NCI-H1092 treated with DMSO at 0.1 percent for 48 hours (cell line): ENCODE results near the gene NMNAT1.
"Not testable (repeated sequence)": the region's sequence is repeated elsewhere in the genome, so short reads cannot be mapped to it uniquely, and the experiment has no call there.

Experiments
- DNase-seq: peaks from one replicate; lab custom pipeline; 2025; lab: John Stamatoyannopoulos, UW

The NMNAT1 gene

GRCh38 chr1:10020086-10020485 is 76.8 kb downstream of the NMNAT1 start:
- DNase-seq, result no peak

- DNase-seq, result not testable (repeated sequence)
Measured at GRCh38 chr1:10020678-10021077, 77.4 kb downstream of the NMNAT1 start.

DNA sequence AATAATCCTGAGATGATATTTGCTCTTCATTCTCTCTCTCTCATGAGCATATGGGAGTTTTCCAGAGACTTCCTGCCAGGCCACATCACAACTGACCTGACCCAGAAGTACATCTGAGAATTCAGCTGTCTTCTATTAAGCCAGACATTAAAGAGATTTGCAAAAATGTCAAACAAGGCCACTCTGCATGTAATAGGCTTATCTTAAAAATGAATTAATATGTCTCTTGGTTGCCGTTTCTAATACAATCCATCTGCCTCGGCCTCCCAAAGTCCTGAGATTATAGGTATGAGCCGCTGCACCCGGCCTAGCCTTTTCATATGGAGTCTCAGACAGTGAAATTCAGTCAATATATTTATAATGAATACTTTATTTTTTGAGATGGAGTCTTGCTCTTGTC is 78.7 kb downstream of the NMNAT1 start:
- DNase-seq, result not testable (repeated sequence)

DNA sequence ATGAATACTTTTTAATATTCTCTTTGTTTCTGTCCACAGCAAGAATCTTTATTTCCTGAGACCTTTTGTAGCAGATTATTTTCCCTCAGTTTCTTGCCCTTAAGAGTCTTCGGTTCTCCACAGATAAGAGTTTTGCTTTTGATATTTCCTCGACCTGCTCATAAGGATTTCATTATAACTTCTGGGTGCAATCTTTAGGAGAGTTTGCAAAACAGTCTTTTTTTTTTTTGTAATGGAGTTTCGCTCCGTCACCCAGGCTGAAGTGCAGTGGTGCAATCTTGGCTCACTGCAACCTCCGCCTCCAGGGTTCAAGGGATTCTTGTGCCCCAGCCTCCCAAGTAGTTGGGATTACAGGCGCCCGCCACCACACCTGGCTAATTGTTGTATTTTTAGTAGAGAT is 79.4 kb downstream of the NMNAT1 start:
- DNase-seq, result no peak

- no peak for DNase-seq
Measured at GRCh38 chr1:10025354-10025753, 82.1 kb downstream of the NMNAT1 start.

DNA sequence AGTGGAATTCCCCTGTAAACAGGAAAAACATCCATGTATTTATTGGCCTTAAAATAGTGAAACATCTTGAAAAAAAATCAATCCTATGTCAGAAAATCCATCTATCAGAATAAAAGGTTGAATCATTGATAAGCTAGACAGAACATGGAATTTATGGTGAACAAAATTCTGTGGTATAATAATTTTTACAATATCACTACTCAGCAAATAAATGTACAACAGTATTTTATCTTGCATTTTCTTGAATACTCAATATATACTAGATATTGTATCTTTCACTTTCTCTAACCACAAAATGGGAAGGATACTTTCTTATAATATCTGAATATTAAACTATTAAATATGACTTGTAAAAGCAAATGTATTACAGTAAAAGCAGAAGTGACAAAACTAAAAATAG is 83.8 kb downstream of the NMNAT1 start:
- no peak for DNase-seq

- DNase-seq, result not testable (repeated sequence)
Measured at GRCh38 chr1:10028956-10029500, 85.8 kb downstream of the NMNAT1 start.

DNA sequence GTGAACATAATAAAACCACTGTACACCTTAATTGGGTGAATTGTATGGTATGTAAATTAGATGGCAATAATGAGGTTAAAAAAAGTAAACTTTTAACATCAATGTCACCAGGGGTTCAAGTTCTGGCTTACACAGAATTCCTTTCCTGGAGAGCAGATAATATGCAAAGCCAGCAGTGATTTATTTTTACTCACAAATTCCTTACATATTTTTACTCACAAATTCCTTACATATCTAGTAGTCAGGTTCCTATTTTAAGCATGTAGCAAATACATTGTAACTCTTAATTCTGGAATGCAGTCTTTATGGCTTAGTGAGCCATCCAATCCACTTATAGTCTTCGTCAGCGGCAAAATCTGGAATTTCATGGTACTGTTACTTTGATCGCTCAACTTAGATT is 88.2 kb downstream of the NMNAT1 start:
- DNase-seq, result no peak

DNA sequence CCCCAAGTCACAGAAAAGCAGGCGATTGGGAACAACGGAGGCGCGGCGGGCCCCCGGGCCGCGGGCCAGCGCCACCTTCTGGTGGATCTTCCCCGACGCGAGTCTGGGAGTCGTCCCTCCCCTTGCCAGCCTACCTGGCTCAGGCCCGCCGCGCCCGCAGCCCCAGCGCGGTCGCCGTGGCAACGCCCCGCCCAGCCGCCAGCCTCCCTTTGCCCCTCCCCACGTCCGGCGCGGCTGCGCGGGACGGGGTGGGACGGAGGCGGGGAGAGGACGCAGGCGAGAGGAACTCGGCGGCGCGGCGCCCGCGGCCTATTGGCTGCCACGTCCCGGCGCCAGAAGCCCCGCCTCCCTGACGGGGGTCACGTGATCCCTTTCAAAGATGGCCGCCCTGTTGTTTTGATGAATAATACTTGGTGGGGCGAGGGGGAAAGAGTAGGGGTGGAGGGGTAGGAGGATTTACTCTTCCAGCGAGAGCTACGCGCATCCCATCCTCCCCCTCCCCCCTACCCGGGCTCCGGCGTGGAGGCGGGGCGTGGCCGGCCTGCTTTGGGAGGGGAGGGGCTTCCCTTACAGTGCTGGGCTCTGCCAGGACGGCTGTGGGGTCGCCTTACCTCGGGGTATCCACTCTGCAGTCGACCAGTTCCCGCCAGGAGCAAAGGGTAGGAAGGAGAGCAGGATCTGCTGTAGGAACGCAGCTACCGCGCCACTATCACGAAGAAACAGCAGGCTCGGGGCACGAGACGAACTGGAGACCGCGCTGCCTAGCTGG is 89.5 kb downstream of the NMNAT1 start, which contains the start of gene UBE4B:
Gene UBE4B (plus strand): TSS at position 369 of the 769 bp plus-strand sequence. CDS start 713 bp downstream, outside the sequence.
- peak; percentile 99 for DNase-seq

DNA sequence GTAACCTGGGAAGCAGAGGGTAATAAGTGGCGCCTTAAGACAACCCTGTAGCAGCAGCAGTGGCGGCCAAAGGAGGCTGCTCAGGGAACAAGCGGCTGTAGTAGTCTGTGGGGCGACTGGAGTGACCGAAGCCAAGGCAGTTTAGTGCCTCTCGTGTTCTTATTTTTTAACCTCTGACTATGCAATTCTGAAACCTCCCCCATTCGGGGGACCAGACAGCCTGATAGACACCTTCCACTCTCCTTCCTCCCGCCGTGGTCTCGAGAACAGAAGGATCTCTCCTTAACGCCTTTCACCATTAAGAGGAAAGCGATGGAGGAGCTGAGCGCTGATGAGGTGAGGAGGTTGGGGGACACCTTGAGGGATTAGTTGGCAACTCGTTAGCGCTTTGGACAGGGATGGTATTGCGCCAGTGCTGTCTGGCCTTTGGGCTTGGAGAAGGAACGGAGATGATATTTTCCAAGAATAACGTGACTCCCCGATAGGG is 90.1 kb downstream of the NMNAT1 start:
- peak; percentile 67 for DNase-seq
